ENCODE data around the gene KCNH1.

GRCh38 chr1:211035821-211036380, 98.0 kb downstream of the KCNH1 start:
- TF ChIP-seq ESRRA (IDR thresholded peaks at IDR 0.05; ENCODE audit: borderline replicate concordance, low read length): no peak
- TF ChIP-seq EP300 (IDR thresholded peaks at IDR 0.05): no peak
- no peak for TF ChIP-seq USF2 (IDR thresholded peaks at IDR 0.05)
- no peak for TF ChIP-seq CTCF (IDR thresholded peaks at IDR 0.05)
- no peak for TF ChIP-seq CEBPB (IDR thresholded peaks at IDR 0.05)
- no peak for TF ChIP-seq PHF8 (IDR thresholded peaks at IDR 0.05; ENCODE audit: borderline replicate concordance, low read depth)
- no peak for TF ChIP-seq MAFK (IDR thresholded peaks at IDR 0.05; ENCODE audit: partially characterized antibody)
- no peak for TF ChIP-seq RAD21 (conservative IDR thresholded peaks at IDR 0.05 in 1 of 2, IDR thresholded peaks at IDR 0.05 in 1 of 2)
- TF ChIP-seq POLR2A (IDR thresholded peaks at IDR 0.05; ENCODE audit: low read length): no peak

Measured in A549 (cell line).